ENCODE data around the gene ZNF195.
"Not testable (repeated sequence)": the region's sequence is repeated elsewhere in the genome, so short reads cannot be mapped to it uniquely, and the experiment has no call there.

The ZNF195 gene

DNA sequence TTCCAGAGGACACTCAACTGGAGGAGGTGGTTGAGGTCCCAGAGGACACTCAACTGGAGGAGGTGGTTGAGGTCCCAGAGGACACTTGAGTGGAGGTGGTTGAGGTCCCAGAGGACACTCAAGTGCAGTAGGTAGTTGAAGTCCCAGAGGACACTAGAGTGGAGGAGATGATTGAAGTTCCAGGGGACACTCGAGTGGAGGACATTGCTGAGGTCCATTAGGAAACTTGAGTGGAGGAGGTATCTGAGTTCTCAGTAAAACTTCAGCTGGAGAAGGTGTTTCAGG lies 39.7 kb downstream of the ZNF195 start:
- Histone ChIP-seq H2BK120ac (ENCODE audit: low read depth, low read length) (no peak overlapping the region), H3K9ac (ENCODE audit: low read length) (no peak overlapping the region), H3K27me3 (ENCODE audit: control insufficient read depth in 1 of 2, insufficient read depth in 1 of 2, low read length in 2 of 2) (no peaks in the 10 kb centered on the region), H3K9me3 (ENCODE audit: control insufficient read depth, low read length) (no peaks in the 10 kb centered on the region), H2BK12ac (ENCODE audit: low read length in 2 of 2) (no peak overlapping the region), H3K27ac (ENCODE audit: low read length, poor library complexity, severe bottlenecking) (no peak overlapping the region), H3K36me3 (ENCODE audit: control insufficient read depth in 1 of 2, insufficient read depth in 2 of 2, low read depth in 1 of 2, low read length in 2 of 2) (no peaks in the 10 kb centered on the region), H3K14ac (ENCODE audit: low read length in 2 of 2) (no peak overlapping the region), H3K4me2 (ENCODE audit: low read length, poor library complexity, severe bottlenecking) (no peak overlapping the region), H3K4ac (ENCODE audit: low read depth in 1 of 2, low read length in 2 of 2) (no peak overlapping the region), H4K8ac (ENCODE audit: low read length) (no peak overlapping the region), H2BK5ac (ENCODE audit: low read depth, low read length, poor library complexity, severe bottlenecking) (no peak overlapping the region), H2AK5ac (ENCODE audit: low read length, severe bottlenecking) (no peak overlapping the region), H3K79me1 (replicated peaks; ENCODE audit: low read length, poor library complexity, severe bottlenecking) (no peaks in the 10 kb centered on the region), H4K91ac (ENCODE audit: low read length) (no peak overlapping the region), H2AFZ (ENCODE audit: low read depth, low read length) (no peak overlapping the region), H3K4me3 (ENCODE audit: insufficient read depth in 1 of 2, low read depth in 1 of 2, low read length in 2 of 2) (no peak overlapping the region), H3K18ac (ENCODE audit: low read depth in 1 of 2, low read length in 2 of 2) (no peak overlapping the region), H3K4me1 (ENCODE audit: control insufficient read depth, insufficient read depth, low read depth, low read length) (peaks cover 7% of the 10 kb centered on the region), H2BK15ac (ENCODE audit: low read depth, poor library complexity, severe bottlenecking) (no peak overlapping the region), H3K23ac (ENCODE audit: low read length in 2 of 2) (no peak overlapping the region)
- WGBS = 61% methylated on average over 1 of the region's 1 CpG
- DNase-seq = no peak

DNA sequence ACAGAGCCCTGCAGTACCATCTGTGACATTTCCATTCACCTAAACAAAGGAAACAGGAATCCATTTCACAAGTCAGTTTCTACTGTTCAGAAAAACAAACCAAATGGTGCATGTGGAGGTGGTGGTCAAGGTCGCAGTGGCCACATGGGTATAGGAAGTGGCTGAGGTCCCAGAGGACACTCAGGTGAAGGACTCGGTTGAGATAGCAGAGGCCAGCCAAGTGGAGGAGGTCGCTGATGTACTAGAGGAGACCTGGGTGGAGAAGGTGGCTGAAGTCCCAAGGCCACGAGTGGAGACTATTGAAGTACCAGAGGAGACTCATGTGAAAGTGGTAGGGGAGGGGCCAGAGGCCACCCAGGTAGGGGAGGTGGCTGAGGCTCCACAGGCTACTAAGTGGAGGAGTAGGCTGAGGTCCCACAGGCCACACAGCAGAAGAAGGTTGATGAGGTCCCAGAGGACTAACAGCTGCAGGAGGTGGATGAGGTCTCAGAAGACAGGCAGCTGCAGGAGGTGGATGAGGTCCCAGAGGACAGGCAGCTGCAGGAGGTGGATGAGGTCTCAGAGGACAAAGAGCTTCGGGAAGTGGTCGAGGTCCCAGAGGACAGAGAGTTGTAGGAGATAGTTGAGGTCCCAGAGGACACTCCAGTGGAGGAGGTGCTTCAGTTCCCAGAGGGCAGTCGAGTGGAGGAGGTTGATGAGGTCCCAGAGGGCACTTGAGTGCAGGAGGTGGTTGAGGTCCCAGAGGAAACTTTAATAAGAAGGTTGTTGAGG lies 40.2 kb downstream of the ZNF195 start:
- no peaks in the 10 kb centered on the region for H3K9me3 ChIP-seq (ENCODE audit: control insufficient read depth, low read length)
- H3K23ac ChIP-seq (ENCODE audit: low read length in 2 of 2) = no peak overlapping the region
- no peak overlapping the region for H2AFZ ChIP-seq (ENCODE audit: low read depth, low read length)
- no peak overlapping the region for H4K91ac ChIP-seq (ENCODE audit: low read length)
- peaks cover 7% of the 10 kb centered on the region for H3K4me1 ChIP-seq (ENCODE audit: control insufficient read depth, insufficient read depth, low read depth, low read length)
- H2BK12ac ChIP-seq (ENCODE audit: low read length in 2 of 2) = no peak overlapping the region
- H3K27me3 ChIP-seq (ENCODE audit: control insufficient read depth in 1 of 2, insufficient read depth in 1 of 2, low read length in 2 of 2) = no peaks in the 10 kb centered on the region
- H2BK5ac ChIP-seq (ENCODE audit: low read depth, low read length, poor library complexity, severe bottlenecking) = no peak overlapping the region
- 62% methylated on average over 7 of the region's 7 CpGs for WGBS
- H2BK15ac ChIP-seq (ENCODE audit: low read depth, poor library complexity, severe bottlenecking) = no peak overlapping the region
- H3K27ac ChIP-seq (ENCODE audit: low read length, poor library complexity, severe bottlenecking) = no peak overlapping the region
- no peak overlapping the region for H3K14ac ChIP-seq (ENCODE audit: low read length in 2 of 2)
- no peak overlapping the region for H3K18ac ChIP-seq (ENCODE audit: low read depth in 1 of 2, low read length in 2 of 2)
- H2AK5ac ChIP-seq (ENCODE audit: low read length, severe bottlenecking) = no peak overlapping the region
- no peak overlapping the region for H3K4me2 ChIP-seq (ENCODE audit: low read length, poor library complexity, severe bottlenecking)
- H2BK120ac ChIP-seq (ENCODE audit: low read depth, low read length) = no peak overlapping the region
- no peak for DNase-seq
- no peak overlapping the region for H3K4me3 ChIP-seq (ENCODE audit: insufficient read depth in 1 of 2, low read depth in 1 of 2, low read length in 2 of 2)
- H3K79me1 ChIP-seq (replicated peaks; ENCODE audit: low read length, poor library complexity, severe bottlenecking) = no peaks in the 10 kb centered on the region
- H3K4ac ChIP-seq (ENCODE audit: low read depth in 1 of 2, low read length in 2 of 2) = no peak overlapping the region
- H3K9ac ChIP-seq (ENCODE audit: low read length) = no peak overlapping the region
- no peak overlapping the region for H4K8ac ChIP-seq (ENCODE audit: low read length)
- H3K36me3 ChIP-seq (ENCODE audit: control insufficient read depth in 1 of 2, insufficient read depth in 2 of 2, low read depth in 1 of 2, low read length in 2 of 2) = no peaks in the 10 kb centered on the region

- H4K8ac ChIP-seq (ENCODE audit: low read length); H3K36me3 ChIP-seq (ENCODE audit: control insufficient read depth in 1 of 2, insufficient read depth in 2 of 2, low read depth in 1 of 2, low read length in 2 of 2); H3K79me1 ChIP-seq (replicated peaks; ENCODE audit: low read length, poor library complexity, severe bottlenecking); H3K4me2 ChIP-seq (ENCODE audit: low read length, poor library complexity, severe bottlenecking); H2AK5ac ChIP-seq (ENCODE audit: low read length, severe bottlenecking); H3K4me1 ChIP-seq (ENCODE audit: control insufficient read depth, insufficient read depth, low read depth, low read length); H3K4ac ChIP-seq (ENCODE audit: low read depth in 1 of 2, low read length in 2 of 2); H3K27ac ChIP-seq (ENCODE audit: low read length, poor library complexity, severe bottlenecking); H3K18ac ChIP-seq (ENCODE audit: low read depth in 1 of 2, low read length in 2 of 2); H3K9ac ChIP-seq (ENCODE audit: low read length); H3K4me3 ChIP-seq (ENCODE audit: insufficient read depth in 1 of 2, low read depth in 1 of 2, low read length in 2 of 2); H3K14ac ChIP-seq (ENCODE audit: low read length in 2 of 2); H2BK12ac ChIP-seq (ENCODE audit: low read length in 2 of 2); H2BK5ac ChIP-seq (ENCODE audit: low read depth, low read length, poor library complexity, severe bottlenecking); H4K91ac ChIP-seq (ENCODE audit: low read length); H3K27me3 ChIP-seq (ENCODE audit: control insufficient read depth in 1 of 2, insufficient read depth in 1 of 2, low read length in 2 of 2); H2BK15ac ChIP-seq (ENCODE audit: low read depth, poor library complexity, severe bottlenecking); H3K9me3 ChIP-seq (ENCODE audit: control insufficient read depth, low read length); DNase-seq; H3K23ac ChIP-seq (ENCODE audit: low read length in 2 of 2); H2BK120ac ChIP-seq (ENCODE audit: low read depth, low read length); H2AFZ ChIP-seq (ENCODE audit: low read depth, low read length): not testable (repeated sequence)
- WGBS = no CpG with 5 or more reads among the region's 10 CpGs
Observed at GRCh38 chr11:3336420-3336819, 42.5 kb downstream of the ZNF195 start.

- H3K4me1 ChIP-seq (ENCODE audit: control insufficient read depth, insufficient read depth, low read depth, low read length); H3K4ac ChIP-seq (ENCODE audit: low read depth in 1 of 2, low read length in 2 of 2); DNase-seq; H3K9me3 ChIP-seq (ENCODE audit: control insufficient read depth, low read length); H2AFZ ChIP-seq (ENCODE audit: low read depth, low read length); H3K27ac ChIP-seq (ENCODE audit: low read length, poor library complexity, severe bottlenecking); H3K27me3 ChIP-seq (ENCODE audit: control insufficient read depth in 1 of 2, insufficient read depth in 1 of 2, low read length in 2 of 2); H3K4me3 ChIP-seq (ENCODE audit: insufficient read depth in 1 of 2, low read depth in 1 of 2, low read length in 2 of 2); H3K9ac ChIP-seq (ENCODE audit: low read length); H2BK120ac ChIP-seq (ENCODE audit: low read depth, low read length); H2AK5ac ChIP-seq (ENCODE audit: low read length, severe bottlenecking); H3K23ac ChIP-seq (ENCODE audit: low read length in 2 of 2); H2BK15ac ChIP-seq (ENCODE audit: low read depth, poor library complexity, severe bottlenecking); H3K18ac ChIP-seq (ENCODE audit: low read depth in 1 of 2, low read length in 2 of 2); H2BK5ac ChIP-seq (ENCODE audit: low read depth, low read length, poor library complexity, severe bottlenecking); H2BK12ac ChIP-seq (ENCODE audit: low read length in 2 of 2); H3K36me3 ChIP-seq (ENCODE audit: control insufficient read depth in 1 of 2, insufficient read depth in 2 of 2, low read depth in 1 of 2, low read length in 2 of 2); H3K4me2 ChIP-seq (ENCODE audit: low read length, poor library complexity, severe bottlenecking); H4K91ac ChIP-seq (ENCODE audit: low read length); H3K14ac ChIP-seq (ENCODE audit: low read length in 2 of 2); H3K79me1 ChIP-seq (replicated peaks; ENCODE audit: low read length, poor library complexity, severe bottlenecking); H4K8ac ChIP-seq (ENCODE audit: low read length): not testable (repeated sequence)
- WGBS = no CpG with 5 or more reads among the region's 8 CpGs
Observed at GRCh38 chr11:3333157-3333556, 45.8 kb downstream of the ZNF195 start.

Measured in mesenchymal stem cell (in vitro differentiated cells and primary cell).